HepG2 (cell line): ENCODE data around the gene KCNQ5. TPM values are rescaled to one million over a fixed set of nuclear protein-coding genes. Genes with fewer than 3 reads are reported as not detected.
A peak's percentile ranks its signal among the peaks of the same experiment; 100 is the strongest.

ENCODE experiments used
- ATAC-seq: fragments of 200-7000 bp; cut with Tn5 transposase; 3 replicates; pipeline ENCODE4 v1.9.1; 2020; ENCODE audit warnings: mild to moderate bottlenecking, moderate library complexity
- BruUV-seq: library from RNA; stranded (reverse); fragments of 400-500 nt; replicated peaks from 2 replicates; lab custom pipeline; 2021; lab: Mats Ljungman, UMichigan
- CTCF ChIA-PET: fragments of 300-600 bp; formaldehyde crosslinking; extraction: SDS; loops from one replicate; lab custom pipeline; 2021; ENCODE audit warnings: low total read pairs, inconsistent platforms, low intra/inter-chr PET ratio; lab: Yijun Ruan, JAX
- POLR2A ChIA-PET: fragments of 350-600 bp; sonication (Branson Sonifier 250); formaldehyde crosslinking; loops from one replicate; lab custom pipeline; 2020; ENCODE audit warnings: antibody characterized with exemption, inconsistent platforms; lab: Yijun Ruan, JAX
- DNase-seq: peaks from one replicate; pipeline ENCODE4 v3.0.0-alpha.2; 2015; ENCODE audit warnings: low spot score
- FAIRE-seq: peaks from 3 replicates; lab custom pipeline; 2011; peaks lifted over from hg19 to GRCh38; lab: Jason Lieb, UNC
- H2AFZ ChIP-seq: one replicate; pipeline ENCODE4 v1.6.1; 2011; ENCODE audit warnings: low read length, inconsistent platforms
- H3K27ac ChIP-seq: fragments of 300-600 bp; 3 replicates; pipeline ENCODE4 v1.8.0; 2011; ENCODE audit warnings: mixed run types, mild to moderate bottlenecking, mixed read lengths, low read length, inconsistent platforms; ENCODE audit not compliant: insufficient read depth; ENCODE audit errors: extremely low read length
- H3K27me3 ChIP-seq, 2 experiments: fragments of 200-600 bp in 1 of 2; 2 replicates in 1 of 2; 3 replicates in 1 of 2; pipeline versions ENCODE4 v1.6.0 to v1.8.0; 2011; ENCODE audit warnings: low read length in 2 of 2, mild to moderate bottlenecking in 2 of 2, moderate library complexity in 2 of 2, inconsistent platforms in 1 of 2; ENCODE audit not compliant: insufficient read depth in 2 of 2, control insufficient read depth in 1 of 2
- H3K36me3 ChIP-seq, 2 experiments: fragments of 200-600 bp in 1 of 2; replicated peaks in 1 of 2; 2 replicates in 1 of 2; 3 replicates in 1 of 2; pipeline versions ENCODE4 v1.5.1 to v1.8.0; 2011; ENCODE audit warnings: low read length in 2 of 2, inconsistent platforms in 1 of 2; ENCODE audit not compliant: insufficient read depth in 2 of 2, control insufficient read depth in 1 of 2
- H3K4me1 ChIP-seq: 2 replicates; pipeline ENCODE4 v1.5.1; 2012; ENCODE audit warnings: low read length, inconsistent platforms; ENCODE audit not compliant: insufficient read depth
- H3K4me2 ChIP-seq: 2 replicates; pipeline ENCODE4 v1.6.0; 2011; ENCODE audit warnings: low read depth, low read length, inconsistent platforms
- H3K4me3 ChIP-seq, 3 experiments: fragments of 200-600 bp in 1 of 3; sonication (generic), shearing (Covaris generic) in 1 of 3; replicated peaks in 1 of 3; 2 replicates each; pipeline ENCODE4 v1.5.1; 2011 to 2016; ENCODE audit warnings: low read length in 3 of 3, inconsistent platforms in 2 of 3, low read depth in 2 of 3, mild to moderate bottlenecking in 2 of 3, control low read depth in 1 of 3, mixed read lengths in 1 of 3; ENCODE audit not compliant: insufficient read depth in 1 of 3
- H3K79me2 ChIP-seq: one replicate; pipeline ENCODE4 v1.6.1; 2011; ENCODE audit warnings: low read length, inconsistent platforms; ENCODE audit not compliant: insufficient read depth
- H3K9ac ChIP-seq: 2 replicates; pipeline ENCODE4 v1.6.0; 2011; ENCODE audit warnings: mild to moderate bottlenecking, low read depth, low read length, inconsistent platforms; ENCODE audit not compliant: insufficient read depth
- H3K9me3 ChIP-seq: 2 replicates; pipeline ENCODE4 v1.5.1; 2012; ENCODE audit warnings: mild to moderate bottlenecking, low read length
- H4K20me1 ChIP-seq: 2 replicates; pipeline ENCODE4 v1.6.0; 2011; ENCODE audit warnings: inconsistent platforms, mild to moderate bottlenecking, low read length, moderate library complexity; ENCODE audit not compliant: insufficient read depth
- ATAD3A ChIP-seq: sonication (generic); formaldehyde crosslinking; IDR thresholded peaks from 2 replicates; pipeline ENCODE4 v1.4.0; 2020; ENCODE audit warnings: missing genetic modification reagents
- ATF7 ChIP-seq, 2 experiments: fragments of 450-650 bp in 1 of 2; sonication (generic) in 1 of 2; formaldehyde crosslinking in 1 of 2; IDR thresholded peaks; 2 replicates each; pipeline versions ENCODE4 v1.4.0 to v1.6.1; 2016 to 2020; ENCODE audit warnings: antibody characterized with exemption in 1 of 2, mild to moderate bottlenecking in 1 of 2, missing genetic modification reagents in 1 of 2
- CHD4 ChIP-seq: fragments of 200-600 bp; sonication (generic); IDR thresholded peaks from 2 replicates; pipeline ENCODE4 v1.7.0; 2017; ENCODE audit warnings: mild to moderate bottlenecking, low read length, borderline replicate concordance
- CREB1 ChIP-seq, 2 experiments: fragments of 450-650 bp in 1 of 2; IDR thresholded peaks; 2 replicates each; pipeline ENCODE4 v1.6.1; 2016 to 2017; ENCODE audit warnings: control low read depth in 1 of 2, mild to moderate bottlenecking in 1 of 2, missing compliant biosample characterization in 1 of 2, missing genetic modification characterization in 1 of 2
- HOXA7 ChIP-seq: sonication (generic); formaldehyde crosslinking; IDR thresholded peaks from 2 replicates; pipeline ENCODE4 v1.8.1; 2022; ENCODE audit warnings: mild to moderate bottlenecking, missing genetic modification reagents, moderate library complexity
- ISX ChIP-seq: sonication (generic); formaldehyde crosslinking; conservative IDR thresholded peaks from 2 replicates; pipeline ENCODE4 v1.5.0; 2020; ENCODE audit warnings: missing genetic modification reagents
- U2AF2 ChIP-seq: fragments of 200-400 bp; formaldehyde crosslinking; IDR thresholded peaks from 2 replicates; pipeline ENCODE4 v1.6.1; 2017; ENCODE audit warnings: low read depth, mild to moderate bottlenecking, low read length
- ZNF18 ChIP-seq: sonication (generic); formaldehyde crosslinking; IDR thresholded peaks from 2 replicates; pipeline ENCODE4 v1.8.0; 2022; ENCODE audit warnings: mild to moderate bottlenecking, missing genetic modification reagents; ENCODE audit not compliant: insufficient replicate concordance
- ZNF609 ChIP-seq: sonication (generic); formaldehyde crosslinking; IDR thresholded peaks from 2 replicates; pipeline ENCODE4 v1.4.0; 2020; ENCODE audit warnings: mild to moderate bottlenecking, missing genetic modification reagents, borderline replicate concordance
- ZNF7 ChIP-seq: IDR thresholded peaks from 2 replicates; pipeline ENCODE4 v1.6.1; 2016; ENCODE audit warnings: missing biosample characterization, missing genetic modification reagents
- ZNF816 ChIP-seq: sonication (generic); formaldehyde crosslinking; IDR thresholded peaks from 2 replicates; pipeline ENCODE4 v1.8.0; 2022; ENCODE audit warnings: missing genetic modification reagents, mild to moderate bottlenecking, borderline replicate concordance
- ZNF83 ChIP-seq: sonication (generic); formaldehyde crosslinking; IDR thresholded peaks from 2 replicates; pipeline ENCODE4 v1.4.0; 2020; ENCODE audit warnings: missing genetic modification reagents, mild to moderate bottlenecking, borderline replicate concordance
- ZNF891 ChIP-seq: sonication (generic); formaldehyde crosslinking; IDR thresholded peaks from 2 replicates; pipeline ENCODE4 v1.5.0; 2020; ENCODE audit warnings: mild to moderate bottlenecking, missing genetic modification reagents
- WGBS: methylation state at CpG from one replicate; pipeline ENCODE4 v1.1.6; 2017; ENCODE audit warnings: low lambda C conversion rate; 5-methylcytosine and 5-hydroxymethylcytosine counted together
- in situ Hi-C: cut with HindIII; loops from 2 replicates; pipeline ENCODE4 v1.10.0; 2017; ENCODE audit warnings: low pct_unique_long_range_greater_than_20kb; ENCODE audit not compliant: extremely low pct_ligation_motif_present
- intact Hi-C: fragments of 100-400 bp; cut with micrococcal nuclease; formaldehyde crosslinking; loops from one replicate; pipeline ENCODE4 v1.10.0; 2022; ENCODE audit not compliant: unreplicated experiment
- polyA plus RNA-seq, 8 experiments: library from polyadenylated mRNA; depleted of rRNA in 3 of 8; stranded (reverse) in 7 of 8; unstranded in 1 of 8; fragments of >200 nt; fragmentation: Illumina TruSeq in 4 of 8; extraction: Trizol in 4 of 8; gene quantifications; 2 replicates each; pipeline versions ENCODE4 v1.2.1 to v1.2.3, GENCODE V29; 2011 to 2016; ENCODE audit warnings: low read depth in 4 of 8, missing spikeins in 1 of 8, mixed read lengths in 1 of 8; ENCODE audit not compliant: insufficient read depth in 1 of 8
- total RNA-seq, 5 experiments: library from RNA; depleted of rRNA; stranded (reverse); fragments of >200 nt; fragmentation: Illumina TruSeq; extraction: Trizol; gene quantifications; 2 replicates each; pipeline ENCODE4 v1.2.3, GENCODE V29; 2016; ENCODE audit warnings: low read depth in 1 of 5

KCNQ5 gene
- total and polyA plus RNA-seq, 2 of the 13 experiments (the other 11 are each of a cell fraction or from before 2014, with no cell fraction given) = 0.04 TPM; not detected in 1

- intact Hi-C loops (no loop called here), in situ Hi-C loops (no loop called here)
- no TSS peak for BruUV-seq
- H3K79me2 ChIP-seq = no peaks in the 10 kb centered on the region
- H3K36me3 ChIP-seq = no peaks in the 10 kb centered on the region
- H3K9me3 ChIP-seq = no peaks in the 10 kb centered on the region
- CTCF ChIA-PET = no interaction called here
- H3K4me1 ChIP-seq = no peaks in the 10 kb centered on the region
- H3K4me2 ChIP-seq = no peak overlapping the region
- DNase-seq (no peak), FAIRE-seq (no peak), ATAC-seq (no peak)
- TF ChIP-seq ISX (CRISPR knock-in tag) (no peak), ZNF83 (CRISPR knock-in tag) (no peak), ATAD3A (CRISPR knock-in tag) (no peak), ATF7 (IDR thresholded peaks at IDR 0.05) (peak; percentile 80), ATF7 (CRISPR knock-in tag; IDR thresholded peaks at IDR 0.05) (no peak), CHD4 (no peak), ZNF816 (CRISPR knock-in tag) (no peak), U2AF2 (no peak), ZNF18 (CRISPR knock-in tag) (no peak), HOXA7 (CRISPR knock-in tag) (no peak), CREB1 (IDR thresholded peaks at IDR 0.05) (peak; percentile 89), CREB1 (CRISPR knock-in tag; IDR thresholded peaks at IDR 0.05) (no peak), ZNF891 (CRISPR knock-in tag) (no peak), ZNF7 (no peak), ZNF609 (no peak)
- H3K4me3 ChIP-seq = no peak overlapping the region
- POLR2A ChIA-PET = no interaction called here
- H4K20me1 ChIP-seq = no peaks in the 10 kb centered on the region
- 12% methylated on average over 6 of the region's 7 CpGs for WGBS
- no peak overlapping the region for H2AFZ ChIP-seq
- H3K9ac ChIP-seq = no peak overlapping the region
- 0 out of 5 replicates have a peak, but pooled peaks cover 0 to 4% of the 10 kb centered on the region in 2 experiments for H3K27me3 ChIP-seq
- no peak overlapping the region for H3K27ac ChIP-seq
These were observed 572.9 kb downstream of the KCNQ5 start for GRCh38 chr6:73194744-73195143.
